T-helper 2 cell (primary cell): ENCODE data around the gene ZC3HAV1.
"Not testable (repeated sequence)": the region's sequence is repeated elsewhere in the genome, so short reads cannot be mapped to it uniquely, and the experiment has no call there.

Source experiments
- DNase-seq, 5 experiments: peaks; one replicate each; pipeline versions ENCODE4 v3.0.0 to v3.0.0-alpha.2; 2012 to 2022

ZC3HAV1 gene

DNA sequence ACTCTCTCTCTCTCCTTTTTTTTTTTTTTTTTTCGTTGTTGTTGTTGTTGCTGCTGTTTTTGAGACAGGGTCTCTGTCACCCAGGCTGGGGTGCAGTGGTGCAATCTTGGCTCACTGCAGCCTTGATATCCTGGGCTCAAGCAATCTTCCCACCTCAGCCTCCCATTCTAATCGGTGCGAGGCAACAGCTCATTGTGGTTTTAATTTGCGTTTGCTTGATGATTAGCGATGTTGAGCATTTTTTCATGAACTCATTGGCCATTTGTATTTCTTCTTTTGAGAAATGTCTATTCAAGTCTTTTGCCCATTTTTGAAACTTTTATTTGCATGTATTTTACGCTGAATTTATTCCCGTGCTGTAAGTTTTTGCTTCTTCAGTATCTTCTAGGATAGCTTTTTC, 60.4 kb downstream of the ZC3HAV1 start:
- DNase-seq = no peak

DNA sequence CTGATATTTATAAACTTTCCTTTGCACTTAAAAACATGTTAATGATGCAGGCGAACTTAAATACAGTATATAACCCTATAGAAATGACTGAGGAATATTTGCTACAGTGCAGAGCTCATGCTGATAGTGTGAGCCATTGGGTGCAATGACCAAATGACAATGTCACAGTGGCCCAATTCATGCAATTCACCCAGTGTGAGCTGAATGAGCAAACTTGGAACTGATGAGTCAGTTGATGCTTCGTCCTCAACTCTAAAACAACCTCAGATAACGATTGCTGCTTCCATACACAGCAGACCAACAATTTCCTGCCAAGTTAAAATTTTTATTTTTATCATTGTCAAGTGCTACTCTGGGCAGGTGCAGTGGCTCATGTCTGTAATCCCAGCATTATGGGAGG, 61.5 kb downstream of the ZC3HAV1 start:
- DNase-seq = peak in 1 of 5 experiments; percentile 85

DNA sequence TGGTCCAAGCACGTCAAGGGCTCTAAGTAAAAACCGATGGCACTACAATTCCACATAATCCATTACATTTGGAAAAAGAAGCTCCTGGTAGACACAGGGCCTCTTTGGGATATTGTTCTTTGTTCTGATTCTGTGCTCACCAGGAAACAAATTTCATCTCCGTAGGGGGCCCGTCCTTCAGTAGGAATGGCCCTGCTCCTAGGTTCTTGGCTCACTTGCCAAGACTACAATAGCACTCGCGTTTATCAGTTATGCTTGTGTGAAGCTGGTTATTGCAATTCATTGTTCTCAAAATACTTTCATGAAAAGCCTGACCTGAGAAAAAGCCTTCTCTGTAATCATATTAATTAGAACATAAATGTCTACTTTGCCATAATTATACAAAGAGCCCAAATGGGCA, 63.4 kb downstream of the ZC3HAV1 start:
- no peak for DNase-seq

DNA sequence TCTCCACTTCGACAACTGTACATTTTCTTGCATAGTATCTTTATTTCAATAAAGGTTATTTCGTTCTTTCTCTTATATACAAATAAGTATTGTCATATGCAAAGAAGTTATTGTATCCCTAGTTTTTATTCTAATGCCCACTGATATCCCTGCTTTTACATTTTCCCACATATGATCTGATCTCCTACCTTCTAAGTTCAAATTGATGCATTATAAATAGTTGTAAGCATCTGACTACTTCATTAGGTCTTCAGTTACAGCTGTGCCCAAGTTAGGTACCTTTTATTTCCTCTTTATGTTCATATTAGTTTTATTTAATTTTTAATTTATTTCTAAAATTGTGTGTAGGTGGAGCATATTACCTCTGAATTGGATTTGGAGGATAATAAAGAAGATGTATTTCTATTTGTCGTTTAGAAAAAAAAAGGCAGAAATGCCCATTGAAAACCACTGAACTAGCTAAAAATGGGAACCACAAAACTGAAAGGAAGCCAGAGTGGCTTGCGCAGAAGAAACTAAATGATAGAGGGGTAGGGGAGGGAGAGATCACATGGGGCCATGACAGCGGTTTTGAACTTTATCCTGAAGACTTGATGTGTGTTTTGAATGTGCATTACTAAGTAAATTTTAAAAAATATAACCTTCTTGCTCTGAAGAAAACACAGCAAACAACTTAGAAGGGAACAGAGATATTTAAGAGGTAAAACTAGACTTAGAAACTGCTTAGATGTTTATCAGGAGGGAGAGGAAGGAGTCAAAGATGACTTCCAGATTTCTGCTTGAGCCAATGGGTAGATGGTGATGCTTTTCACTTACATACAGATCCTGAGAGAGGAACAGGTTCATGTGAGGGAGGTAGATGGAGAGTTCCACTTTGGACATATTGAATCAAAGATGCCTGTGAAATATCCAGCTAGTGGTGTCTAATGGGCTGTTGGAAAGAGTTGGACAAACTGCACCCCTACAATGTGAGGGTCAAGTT, 64.4 kb downstream of the ZC3HAV1 start:
- peak in 2 of 5 experiments; percentile 28 to 87 for DNase-seq

DNA sequence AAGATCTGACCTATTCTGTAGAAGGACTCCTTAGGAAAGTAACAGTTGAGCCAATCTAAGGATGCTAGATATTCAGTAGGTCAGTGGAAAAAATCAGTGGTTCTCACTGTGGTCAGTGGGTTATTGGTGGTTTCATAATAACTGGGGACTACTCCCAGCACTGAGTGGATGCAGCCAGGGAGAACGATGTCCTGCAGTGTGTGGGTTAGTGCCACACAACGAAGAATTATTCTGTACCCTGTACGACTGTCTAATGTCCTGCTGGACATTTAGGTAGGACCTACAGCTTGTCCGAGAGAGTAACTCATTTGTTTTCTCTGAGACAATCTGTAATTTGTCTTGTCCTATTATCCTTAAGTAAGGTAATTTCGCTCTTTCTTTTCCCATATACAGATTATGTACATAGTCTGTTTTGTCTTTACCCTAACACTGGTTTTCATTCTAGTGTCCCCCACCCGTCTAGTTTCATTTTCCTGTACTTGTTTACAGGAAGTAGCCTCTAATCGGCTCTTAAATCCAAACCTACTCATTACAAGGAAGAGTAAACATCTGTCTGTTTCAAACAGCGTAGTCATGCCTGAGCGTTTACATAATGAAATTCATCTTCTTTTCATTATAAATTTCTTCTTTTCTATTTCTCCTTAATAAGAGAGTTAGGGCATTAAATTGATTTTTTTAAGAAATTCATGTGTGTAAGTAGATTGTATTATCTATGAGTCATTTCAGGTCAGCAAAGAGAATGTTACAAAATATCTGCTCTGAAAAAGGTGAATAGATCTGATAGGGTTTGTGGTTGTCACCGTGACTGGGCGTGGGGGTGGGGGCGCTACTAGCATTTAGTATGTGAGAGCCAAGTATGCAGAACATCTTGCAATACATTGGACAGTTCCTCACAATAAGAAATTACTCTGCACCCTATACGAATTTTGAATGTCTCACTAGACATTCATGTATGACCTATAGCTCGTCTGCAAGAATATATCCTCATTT, 65.4 kb downstream of the ZC3HAV1 start:
- DNase-seq = peak; percentile 23 to 95 (median 73)

DNA sequence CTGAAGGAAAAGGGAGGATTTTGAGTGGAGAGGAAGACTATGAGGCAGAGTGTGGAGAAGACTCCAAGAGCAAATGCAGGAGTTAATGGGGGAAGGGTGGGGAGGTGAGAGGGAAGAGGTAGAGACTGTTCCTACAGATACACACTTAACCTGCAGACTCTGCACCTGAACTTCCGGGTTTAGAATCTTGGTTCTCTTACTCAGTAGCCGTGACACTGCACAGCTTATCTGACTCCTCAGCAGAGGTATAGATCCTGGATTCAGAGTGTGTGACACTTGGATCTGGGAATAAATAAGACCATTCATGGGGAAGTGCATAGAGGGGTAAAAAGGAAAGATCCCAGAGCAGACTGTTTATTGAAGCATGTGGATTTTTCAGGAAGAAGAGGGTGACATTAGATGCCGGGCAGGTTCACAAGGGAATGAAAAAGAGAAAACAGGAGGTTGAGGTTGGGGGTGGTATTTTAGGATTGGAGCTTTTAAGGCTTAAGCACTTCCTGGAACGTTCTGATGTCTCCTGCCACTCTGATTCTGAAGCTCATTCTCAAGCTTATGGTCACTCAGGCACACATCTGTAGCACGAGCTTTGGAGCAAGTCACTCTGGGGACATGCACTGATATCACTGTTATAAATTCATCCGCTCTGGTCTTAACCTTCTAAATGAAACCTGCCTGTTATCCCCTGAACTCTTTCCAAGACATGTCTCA, 68.0 kb downstream of the ZC3HAV1 start:
- DNase-seq = peak in 1 of 5 experiments; percentile 50

DNA sequence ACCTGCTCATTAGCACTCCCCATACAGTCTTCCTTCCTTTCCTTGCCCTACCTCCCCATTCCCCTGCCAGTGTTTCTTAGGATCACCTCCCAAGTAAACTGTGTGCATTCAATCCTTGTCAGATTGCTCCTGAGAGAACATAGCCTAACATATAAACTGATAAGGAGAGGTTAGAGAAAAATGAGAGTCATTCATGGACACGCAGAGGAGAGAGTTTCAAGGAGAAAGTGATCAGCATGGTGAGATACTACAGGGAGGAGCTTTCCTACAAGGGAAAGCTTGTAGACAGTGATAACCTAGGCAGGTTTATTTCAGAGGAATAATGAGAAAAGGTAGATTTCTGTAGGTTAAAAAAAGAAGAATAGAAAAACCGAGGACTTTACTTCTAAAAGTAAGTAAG, 70.8 kb downstream of the ZC3HAV1 start:
- DNase-seq = no peak

DNA sequence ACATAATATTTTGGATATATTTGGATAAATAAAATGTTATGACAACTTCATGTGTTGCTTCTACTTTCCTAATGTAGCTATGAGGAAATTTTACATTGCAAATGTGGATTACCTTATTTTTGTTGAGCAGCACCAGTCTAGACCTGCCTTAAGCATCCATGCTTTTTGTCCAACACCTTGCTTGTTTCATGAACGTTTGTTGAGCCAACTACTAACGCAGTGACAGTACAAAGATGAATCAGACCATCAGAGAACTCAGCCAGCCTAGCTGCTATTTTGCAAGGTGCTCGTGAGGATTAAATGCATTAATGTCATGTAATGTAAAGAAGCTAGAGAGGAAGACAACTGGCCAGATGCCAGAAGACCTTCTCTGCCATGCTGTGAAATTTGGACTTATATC, 72.6 kb downstream of the ZC3HAV1 start:
- DNase-seq = no peak

DNA sequence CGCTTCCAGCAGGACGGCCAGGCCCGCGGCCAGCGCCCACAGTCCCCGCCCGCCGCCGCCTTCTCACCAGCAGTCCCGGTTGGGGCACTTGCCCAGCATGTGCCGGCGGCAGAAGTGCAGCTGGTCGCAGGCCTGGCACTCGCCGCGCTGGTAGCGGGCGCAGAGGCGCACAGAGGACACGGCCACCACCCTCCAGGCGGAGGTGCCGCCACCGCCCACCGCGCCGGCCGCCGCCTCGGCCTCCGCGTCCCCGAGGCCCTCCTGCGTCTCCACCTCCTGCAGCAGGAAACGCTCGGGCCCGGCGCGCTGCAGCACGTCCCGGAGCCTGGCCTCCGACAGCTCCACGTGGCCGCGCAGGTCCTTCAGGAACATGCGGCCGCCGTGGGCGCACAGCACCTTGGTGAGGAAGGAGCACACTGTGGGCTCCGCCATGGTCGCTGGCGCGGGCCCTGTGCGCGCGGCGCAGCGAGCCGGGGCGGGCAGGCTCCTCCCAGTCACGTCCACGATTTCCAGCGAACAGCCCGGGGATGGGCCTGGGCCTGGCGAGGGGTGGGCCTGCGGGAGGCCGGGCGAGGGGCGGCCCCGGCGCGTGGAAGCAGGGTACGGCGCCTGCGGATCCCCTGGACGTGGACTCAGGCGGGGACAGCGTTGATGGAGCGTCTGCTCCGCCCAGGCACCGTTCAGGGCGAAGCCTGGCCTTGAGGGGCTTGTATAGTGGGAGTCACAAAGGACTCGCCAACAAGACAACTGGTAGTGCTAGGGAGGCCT, 73.8 kb downstream of the ZC3HAV1 start, which contains the start of gene ZC3HAV1L:
TSS of gene ZC3HAV1L (minus strand) at position 457 of the 768 bp plus-strand sequence. CDS start at position 432, 25 bp downstream.
- peak; percentile 14 to 81 (median 20) for DNase-seq

DNA sequence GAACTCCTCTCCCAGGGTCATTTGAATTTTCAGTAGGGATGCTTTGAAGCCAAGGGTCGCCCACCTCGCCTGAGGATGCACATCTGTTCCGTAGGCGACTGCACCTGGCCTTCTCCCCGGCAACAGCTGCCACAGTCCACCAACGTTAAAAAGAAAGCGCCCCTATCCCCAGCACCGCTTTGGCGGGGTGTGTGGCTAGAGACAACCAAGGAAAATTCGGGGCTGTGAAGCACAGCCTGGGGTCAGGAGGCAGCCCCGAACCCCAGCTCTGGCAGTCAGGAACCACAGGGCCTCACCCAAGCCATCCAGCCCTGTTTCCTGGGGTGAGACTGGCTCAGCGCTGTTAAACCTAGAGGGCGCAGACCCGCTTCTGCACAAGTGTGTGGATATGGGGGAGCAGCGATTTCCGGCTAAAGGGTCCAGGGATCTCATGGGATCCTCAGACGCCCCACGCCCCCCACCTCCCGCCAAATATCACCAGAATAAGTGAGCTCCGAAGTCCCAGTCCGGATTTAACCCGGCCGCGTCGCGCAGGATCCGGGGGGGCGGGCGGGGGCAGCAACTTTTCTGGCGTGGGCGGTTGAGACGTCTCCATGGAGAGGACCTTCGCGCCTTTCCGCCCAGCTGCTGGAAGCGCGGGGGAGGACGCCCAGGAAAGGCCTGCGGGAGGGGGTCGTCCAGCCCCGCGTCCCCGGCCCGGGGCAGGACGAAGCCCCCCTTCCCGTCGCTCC, 74.5 kb downstream of the ZC3HAV1 start:
- DNase-seq = peak in 2 of 5 experiments; percentile 2 to 45

DNA sequence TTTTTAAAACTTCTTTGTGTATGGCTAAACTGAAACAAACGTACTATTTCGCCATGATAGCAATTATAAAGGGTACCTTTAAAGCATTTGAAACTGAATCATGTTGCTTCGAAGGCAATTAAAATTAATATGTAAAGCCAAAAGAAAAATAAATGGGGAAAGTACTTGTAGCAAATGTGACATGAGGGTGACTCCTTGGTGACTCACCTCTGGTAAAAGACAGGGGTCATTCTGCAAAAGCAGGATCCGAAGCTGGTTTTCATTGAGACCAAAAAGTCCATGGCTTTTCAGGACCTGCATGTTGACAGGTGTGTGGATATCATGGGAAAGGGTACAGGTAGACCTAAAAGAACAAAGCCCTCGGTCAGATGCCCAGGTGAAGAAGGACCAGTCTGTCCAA, 75.2 kb downstream of the ZC3HAV1 start:
- DNase-seq = no peak

DNA sequence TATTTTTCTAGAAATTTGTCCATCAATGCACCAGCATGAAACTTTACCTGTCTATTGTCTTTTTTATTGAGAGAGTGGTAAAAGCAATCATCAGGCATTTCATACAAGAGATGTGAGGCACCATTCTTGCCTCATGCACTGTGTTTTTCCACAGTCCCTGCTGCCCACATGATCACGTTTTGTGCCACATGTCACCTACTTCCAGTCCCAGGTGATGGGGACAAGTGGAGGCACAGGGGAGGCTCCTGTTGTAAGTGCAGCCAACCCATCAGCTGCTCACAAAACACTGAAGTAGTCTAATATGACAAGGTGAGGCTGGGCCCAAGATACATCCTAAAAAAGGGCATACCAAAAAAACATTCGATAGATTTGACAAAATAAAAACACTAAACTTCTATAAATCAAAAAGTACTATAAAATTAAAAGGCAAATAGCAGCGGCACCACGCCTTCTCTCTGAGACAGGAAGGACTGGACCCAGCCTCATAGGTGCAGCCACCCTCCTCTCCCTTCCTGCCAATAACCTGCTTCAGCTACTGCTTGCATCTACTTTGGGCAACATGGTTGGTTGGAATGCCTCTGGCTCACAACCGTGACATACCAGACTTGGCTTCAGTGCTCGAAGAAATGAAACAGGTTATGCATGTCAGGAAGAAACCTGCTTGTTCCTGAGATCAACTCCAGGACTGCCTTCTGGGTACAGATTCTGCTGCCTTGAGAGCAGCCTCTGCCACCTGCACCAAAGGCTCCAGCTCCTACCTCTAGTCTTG, 76.0 kb downstream of the ZC3HAV1 start:
- peak in 1 of 5 experiments; percentile 58 for DNase-seq

DNA sequence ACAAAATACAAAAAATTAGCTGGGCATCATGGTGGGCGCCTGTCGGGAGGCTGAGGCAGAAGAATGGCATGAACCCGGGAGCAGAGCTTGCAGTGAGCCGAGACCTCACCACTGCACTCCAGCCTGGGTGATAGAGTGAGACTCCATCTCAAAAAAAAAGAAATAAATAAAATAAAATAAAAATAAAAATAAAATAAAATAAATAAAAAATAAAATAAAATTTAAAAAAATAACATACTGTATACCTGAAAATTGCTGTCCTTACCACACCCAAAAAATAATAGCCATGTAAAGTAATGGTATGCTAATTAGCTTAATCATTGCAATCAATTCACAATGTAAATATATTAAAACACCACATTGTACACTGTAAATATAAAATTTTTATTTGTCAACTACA, 77.0 kb downstream of the ZC3HAV1 start:
- no peak for DNase-seq

DNA sequence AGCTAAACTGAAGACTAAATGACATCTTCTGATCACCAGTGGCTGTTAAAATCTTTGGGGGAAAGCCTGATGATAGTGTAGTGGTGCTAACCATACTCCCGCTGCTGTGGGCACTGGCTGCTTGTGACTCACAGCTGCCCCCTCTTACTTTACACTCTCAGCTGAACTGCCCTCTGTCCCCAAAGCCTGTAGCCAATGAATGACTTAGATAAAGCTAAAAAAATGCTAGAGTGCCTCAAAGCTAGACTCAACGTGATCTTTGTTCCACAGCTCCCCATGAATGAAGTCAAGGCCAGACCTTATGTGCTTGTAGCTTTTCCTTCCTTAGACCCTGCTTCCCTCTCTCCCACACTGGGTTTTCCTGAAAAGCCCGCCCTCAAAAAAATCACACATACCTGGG, 80.2 kb downstream of the ZC3HAV1 start:
- DNase-seq = no peak

DNA sequence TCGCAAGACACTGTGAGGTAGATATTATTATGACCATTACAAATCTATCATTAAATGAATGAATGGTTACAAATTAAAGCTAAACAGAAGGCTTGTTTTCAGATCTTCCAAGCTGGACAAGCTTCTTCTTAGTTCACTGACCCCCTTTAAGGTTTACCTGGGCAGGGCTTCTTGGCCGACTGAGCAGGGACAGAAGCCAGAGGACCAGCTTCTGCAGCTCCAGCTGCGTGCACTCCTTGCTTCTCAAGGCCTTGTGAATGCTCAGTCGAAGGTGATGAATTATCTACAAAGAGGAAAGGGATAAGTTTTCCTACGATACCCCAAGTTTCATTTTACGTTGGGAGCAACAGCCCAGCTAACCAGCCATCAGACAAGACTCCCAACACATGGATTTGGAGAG, 83.0 kb downstream of the ZC3HAV1 start:
- no peak for DNase-seq

DNA sequence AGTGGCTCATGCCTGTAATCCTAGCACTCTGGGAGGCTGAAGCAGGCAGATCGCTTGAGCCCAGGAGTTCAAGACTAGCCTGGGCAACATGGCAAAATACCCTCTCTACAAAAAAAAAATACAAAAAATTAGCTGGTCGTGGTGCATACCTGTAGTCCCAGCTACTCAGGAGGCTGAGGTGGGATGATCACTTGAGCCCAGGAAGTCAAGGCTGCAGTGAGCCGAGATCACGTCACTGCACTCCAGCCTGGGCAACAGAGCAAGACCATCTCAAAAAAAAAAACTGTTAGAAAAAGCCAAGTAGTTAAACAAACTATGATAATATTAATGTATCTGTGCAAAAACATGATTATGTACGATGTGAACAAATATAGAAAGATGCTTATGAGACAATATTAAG, 83.7 kb downstream of the ZC3HAV1 start:
- DNase-seq = not testable (repeated sequence)

DNA sequence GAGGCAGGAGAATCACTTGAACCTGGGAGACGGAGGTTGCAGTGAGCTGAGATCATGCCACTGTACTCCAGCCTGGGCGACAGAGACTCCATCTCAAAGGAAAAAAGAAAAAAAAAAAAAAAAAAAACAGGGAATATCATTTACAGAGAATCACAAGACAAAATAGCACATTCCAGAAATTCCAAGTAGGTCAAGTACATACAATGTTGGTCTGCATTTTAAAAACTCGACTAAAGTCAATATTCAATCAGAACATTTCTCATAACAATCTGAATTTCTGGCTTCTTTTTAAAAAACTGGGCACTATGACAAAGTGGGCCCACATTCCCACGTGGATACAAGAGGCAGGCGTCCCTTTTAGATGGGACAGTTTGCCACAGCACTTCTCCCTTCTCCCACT, 86.4 kb downstream of the ZC3HAV1 start:
- DNase-seq = no peak

DNA sequence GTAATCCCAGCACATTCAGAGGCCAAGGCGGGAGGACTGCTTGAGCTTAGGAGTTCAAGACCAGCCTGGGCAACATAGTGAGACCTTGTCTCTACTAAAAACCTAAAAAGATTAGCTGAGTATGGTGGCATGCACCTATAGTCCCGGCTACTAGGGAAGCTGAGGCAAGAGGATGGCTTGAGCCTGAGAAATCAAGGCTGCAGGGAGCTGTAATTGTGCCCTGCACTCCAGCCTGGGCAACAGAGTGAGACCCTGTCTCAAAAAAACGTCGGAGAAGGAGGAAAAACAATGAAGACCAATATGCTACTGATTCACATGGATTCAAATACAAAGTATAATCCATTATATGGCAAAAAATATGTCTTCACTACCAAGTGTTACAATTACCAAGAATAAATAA, 87.2 kb downstream of the ZC3HAV1 start:
- no peak for DNase-seq

DNA sequence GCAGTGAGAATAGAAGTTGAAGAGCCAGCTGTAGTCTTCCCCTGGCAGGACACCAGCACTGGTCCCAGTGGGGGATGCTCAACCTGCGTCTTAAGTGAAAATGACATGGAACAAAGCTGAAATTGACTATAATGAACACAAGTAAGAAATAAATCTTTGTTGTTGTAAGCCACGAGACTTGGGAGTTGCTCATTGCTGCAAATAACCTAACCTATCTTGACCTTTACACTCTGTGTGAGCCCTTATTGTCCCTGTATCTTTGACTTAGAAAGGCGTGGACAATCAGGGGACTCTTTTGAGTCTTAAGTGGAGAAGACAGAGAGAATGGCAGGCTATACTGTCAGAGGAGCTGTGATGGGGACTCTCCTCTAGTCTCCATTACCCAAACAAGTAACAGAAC, 90.6 kb downstream of the ZC3HAV1 start:
- DNase-seq = no peak

DNA sequence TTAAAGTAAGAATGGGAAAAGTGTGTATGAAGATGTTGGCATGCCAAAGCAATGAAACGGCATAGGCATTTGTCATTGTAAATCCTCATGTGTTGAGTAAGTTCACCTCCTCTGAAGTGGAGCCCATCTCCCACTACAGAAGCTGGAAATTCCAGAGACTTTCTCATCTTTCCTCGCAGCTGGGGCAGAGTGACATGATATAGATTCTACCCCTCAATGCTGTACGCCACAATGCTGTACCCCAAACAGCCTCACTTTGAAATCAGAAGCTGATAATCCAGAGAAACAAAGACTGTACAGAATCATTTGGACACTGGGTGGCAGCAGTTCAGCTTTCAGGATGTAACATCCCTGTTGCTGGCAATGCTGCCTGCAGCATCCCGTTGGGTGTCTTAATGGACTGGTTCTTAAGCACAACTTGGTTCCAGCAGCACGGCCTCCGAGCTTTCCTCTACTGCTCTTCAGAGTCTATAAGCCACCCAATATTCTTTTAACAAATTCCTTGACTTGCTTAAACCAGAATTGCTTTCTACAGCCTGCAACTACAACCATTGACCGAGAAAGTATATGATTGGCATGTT, 92.5 kb downstream of the ZC3HAV1 start:
- peak in 4 of 5 experiments; percentile 32 to 82 (median 36) for DNase-seq
